ENCODE data around the gene SCTR. TPM values are rescaled to one million over a fixed set of nuclear protein-coding genes. Genes with fewer than 3 reads are reported as not detected.

SCTR gene
- polyA plus RNA-seq, 3 donors, result not detected

GRCh38 chr2:119485336-119486110, 38.8 kb downstream of the SCTR start:
- TF ChIP-seq CTCF (IDR thresholded peaks at IDR 0.05), result no peak
- Histone ChIP-seq H3K9ac (ENCODE audit: insufficient read depth, low read length, poor library complexity, severe bottlenecking) (no peak overlapping the region), H3K4me2 (replicated peaks; ENCODE audit: extremely low read depth, low read length, poor library complexity, severe bottlenecking) (no peak overlapping the region), H3K27me3 (ENCODE audit: control insufficient read depth in 2 of 2, insufficient read depth in 2 of 2, low read length in 2 of 2) (no peaks in the 10 kb centered on the region), H3K4me3 (replicated peaks in 1 of 3; ENCODE audit: low read depth in 2 of 3, low read length in 3 of 3) (no peak overlapping the region), H3K4me1 (ENCODE audit: control insufficient read depth in 1 of 2, insufficient read depth in 2 of 2, low read length in 2 of 2) (no peaks in the 10 kb centered on the region), H3K27ac (ENCODE audit: low read depth in 1 of 2, low read length in 2 of 2) (no peak overlapping the region), H4K20me1 (ENCODE audit: insufficient read depth, low read length) (no peaks in the 10 kb centered on the region), H2AFZ (ENCODE audit: insufficient read depth, low read depth, low read length, poor library complexity, severe bottlenecking) (no peak overlapping the region), H3K36me3 (replicated peaks in 1 of 2; ENCODE audit: control insufficient read depth in 1 of 2, insufficient read depth in 2 of 2, low read length in 2 of 2) (no peaks in the 10 kb centered on the region), H3K9me3 (replicated peaks in 1 of 2; ENCODE audit: control insufficient read depth in 1 of 2, insufficient read depth in 1 of 2, low read length in 2 of 2) (no peaks in the 10 kb centered on the region), H3K79me2 (ENCODE audit: insufficient read depth, low read length) (no peaks in the 10 kb centered on the region)
- Mint-ChIP-seq H3K27me3 (ENCODE audit: low read depth in 3 of 3) (peaks cover 8 to 10% (median 9%) of the 10 kb centered on the region in 3 donors), H3K9me3 (peaks cover 0 to 2% (median 0%) of the 10 kb centered on the region in 7 donors), H3K4me1 (peaks cover 8% of the 10 kb centered on the region), H3K36me3 (no peaks in the 10 kb centered on the region), H3K27ac (no peak overlapping the region), H3K4me3 (no peak overlapping the region)
- DNase-seq, result no peak
- 93% methylated on average over 11 of the region's 12 CpGs for WGBS (ENCODE audit: insufficient coverage)
- intact Hi-C loops (cut with micrococcal nuclease), result no loop called here

GRCh38 chr2:119484834-119485233, 39.4 kb downstream of the SCTR start:
- peaks cover 0 to 2% (median 0%) of the 10 kb centered on the region in 7 donors for H3K9me3 Mint-ChIP-seq
- intact Hi-C loops (cut with micrococcal nuclease), result no loop called here
- no peaks in the 10 kb centered on the region for H3K79me2 ChIP-seq (ENCODE audit: insufficient read depth, low read length)
- WGBS (ENCODE audit: insufficient coverage), result 90% methylated on average over 6 of the region's 6 CpGs
- H3K36me3 Mint-ChIP-seq, result no peaks in the 10 kb centered on the region
- no peak overlapping the region for H3K4me2 ChIP-seq (replicated peaks; ENCODE audit: extremely low read depth, low read length, poor library complexity, severe bottlenecking)
- H3K4me3 ChIP-seq (replicated peaks in 1 of 3; ENCODE audit: low read depth in 2 of 3, low read length in 3 of 3), result no peak overlapping the region
- TF ChIP-seq CTCF (IDR thresholded peaks at IDR 0.05), result no peak
- no peak for DNase-seq
- H3K27ac Mint-ChIP-seq, result no peak overlapping the region
- H3K36me3 ChIP-seq (replicated peaks in 1 of 2; ENCODE audit: control insufficient read depth in 1 of 2, insufficient read depth in 2 of 2, low read length in 2 of 2), result no peaks in the 10 kb centered on the region
- peaks cover 8 to 10% (median 9%) of the 10 kb centered on the region in 3 donors for H3K27me3 Mint-ChIP-seq (ENCODE audit: low read depth in 3 of 3)
- no peaks in the 10 kb centered on the region for H3K27me3 ChIP-seq (ENCODE audit: control insufficient read depth in 2 of 2, insufficient read depth in 2 of 2, low read length in 2 of 2)
- peaks cover 8% of the 10 kb centered on the region for H3K4me1 Mint-ChIP-seq
- no peaks in the 10 kb centered on the region for H3K9me3 ChIP-seq (replicated peaks in 1 of 2; ENCODE audit: control insufficient read depth in 1 of 2, insufficient read depth in 1 of 2, low read length in 2 of 2)
- H3K4me3 Mint-ChIP-seq, result no peak overlapping the region
- H3K4me1 ChIP-seq (ENCODE audit: control insufficient read depth in 1 of 2, insufficient read depth in 2 of 2, low read length in 2 of 2), result no peaks in the 10 kb centered on the region
- no peak overlapping the region for H3K9ac ChIP-seq (ENCODE audit: insufficient read depth, low read length, poor library complexity, severe bottlenecking)
- H3K27ac ChIP-seq (ENCODE audit: low read depth in 1 of 2, low read length in 2 of 2), result no peak overlapping the region
- no peak overlapping the region for H2AFZ ChIP-seq (ENCODE audit: insufficient read depth, low read depth, low read length, poor library complexity, severe bottlenecking)
- H4K20me1 ChIP-seq (ENCODE audit: insufficient read depth, low read length), result no peaks in the 10 kb centered on the region

All from CD14-positive monocyte (primary cell).